Hepatocyte (in vitro differentiated cells): ENCODE measurements around the gene ZFYVE28.

ENCODE experiments used
- EZH2phosphoT487 ChIP-seq: fragments of 200-600 bp; sonication (generic); IDR thresholded peaks from one replicate; pipeline ENCODE4 v1.6.1; 2018; ENCODE audit warnings: antibody characterized with exemption, mild to moderate bottlenecking, low read depth, moderate library complexity; ENCODE audit not compliant: unreplicated experiment, severe bottlenecking
- TF ChIP-seq, protein P1 (sequence below): fragments of 200-600 bp; sonication (generic); IDR thresholded peaks from 2 replicates; pipeline ENCODE4 v1.5.1; 2016; ENCODE audit warnings: antibody characterized with exemption, mild to moderate bottlenecking; ENCODE audit not compliant: poor library complexity

DNA sequence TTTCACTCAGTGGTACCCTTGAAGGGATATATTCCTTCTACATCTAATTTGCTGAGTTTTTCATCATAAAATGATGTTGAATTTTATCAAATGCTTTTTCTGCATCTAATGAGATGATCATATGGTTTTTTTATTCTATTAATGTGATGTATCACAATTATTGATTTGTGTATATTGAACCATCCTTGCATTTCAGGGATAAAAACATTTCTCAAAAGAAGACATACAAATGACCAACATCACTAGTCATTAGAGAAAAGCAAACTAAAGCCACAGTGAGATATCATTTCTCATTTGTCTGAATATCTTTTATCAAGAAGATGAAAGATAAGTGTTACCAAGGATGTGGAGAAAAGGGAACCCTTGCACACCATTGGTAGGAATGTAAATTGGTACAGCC is 90.9 kb downstream of the ZFYVE28 start:
- TF ChIP-seq, protein P1, sequence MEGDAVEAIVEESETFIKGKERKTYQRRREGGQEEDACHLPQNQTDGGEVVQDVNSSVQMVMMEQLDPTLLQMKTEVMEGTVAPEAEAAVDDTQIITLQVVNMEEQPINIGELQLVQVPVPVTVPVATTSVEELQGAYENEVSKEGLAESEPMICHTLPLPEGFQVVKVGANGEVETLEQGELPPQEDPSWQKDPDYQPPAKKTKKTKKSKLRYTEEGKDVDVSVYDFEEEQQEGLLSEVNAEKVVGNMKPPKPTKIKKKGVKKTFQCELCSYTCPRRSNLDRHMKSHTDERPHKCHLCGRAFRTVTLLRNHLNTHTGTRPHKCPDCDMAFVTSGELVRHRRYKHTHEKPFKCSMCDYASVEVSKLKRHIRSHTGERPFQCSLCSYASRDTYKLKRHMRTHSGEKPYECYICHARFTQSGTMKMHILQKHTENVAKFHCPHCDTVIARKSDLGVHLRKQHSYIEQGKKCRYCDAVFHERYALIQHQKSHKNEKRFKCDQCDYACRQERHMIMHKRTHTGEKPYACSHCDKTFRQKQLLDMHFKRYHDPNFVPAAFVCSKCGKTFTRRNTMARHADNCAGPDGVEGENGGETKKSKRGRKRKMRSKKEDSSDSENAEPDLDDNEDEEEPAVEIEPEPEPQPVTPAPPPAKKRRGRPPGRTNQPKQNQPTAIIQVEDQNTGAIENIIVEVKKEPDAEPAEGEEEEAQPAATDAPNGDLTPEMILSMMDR = no peak
- no peak for TF ChIP-seq EZH2phosphoT487
